NCI-H2227 treated with DMSO at 0.1 percent for 48 hours (cell line): Measurements from ENCODE around the gene BMPR2.
"Not testable (repeated sequence)": the region's sequence is repeated elsewhere in the genome, so short reads cannot be mapped to it uniquely, and the experiment has no call there.

ENCODE experiments used
- DNase-seq: peaks from one replicate; lab custom pipeline; 2025; lab: John Stamatoyannopoulos, UW

The BMPR2 gene

GRCh38 chr2:202382684-202383083 lies 6.6 kb downstream of the BMPR2 start:
- no peak for DNase-seq

- DNase-seq: not testable (repeated sequence)
These were observed 10.4 kb downstream of the BMPR2 start for GRCh38 chr2:202386495-202386894.

GRCh38 chr2:202387608-202388342 lies 11.6 kb downstream of the BMPR2 start:
- no peak for DNase-seq

- DNase-seq: no peak
These were observed 24.8 kb downstream of the BMPR2 start for GRCh38 chr2:202400941-202401340.

GRCh38 chr2:202405798-202406197 lies 29.7 kb downstream of the BMPR2 start:
- no peak for DNase-seq

GRCh38 chr2:202406445-202406978 lies 30.4 kb downstream of the BMPR2 start:
- DNase-seq: no peak

- DNase-seq: no peak
These were observed 32.5 kb downstream of the BMPR2 start for GRCh38 chr2:202408546-202409140.

GRCh38 chr2:202410092-202410491 lies 34.0 kb downstream of the BMPR2 start:
- DNase-seq: no peak

GRCh38 chr2:202411097-202411496 lies 35.0 kb downstream of the BMPR2 start:
- DNase-seq: no peak

- no peak for DNase-seq
These were observed 41.9 kb downstream of the BMPR2 start for GRCh38 chr2:202418027-202418426.

- DNase-seq: no peak
These were observed 42.4 kb downstream of the BMPR2 start for GRCh38 chr2:202418511-202418910.

- DNase-seq: no peak
These were observed 47.0 kb downstream of the BMPR2 start for GRCh38 chr2:202423139-202423538.

GRCh38 chr2:202425036-202425435 lies 48.9 kb downstream of the BMPR2 start:
- no peak for DNase-seq

GRCh38 chr2:202426751-202427150 lies 50.6 kb downstream of the BMPR2 start:
- no peak for DNase-seq

- no peak for DNase-seq
These were observed 53.2 kb downstream of the BMPR2 start for GRCh38 chr2:202429164-202429980.

- DNase-seq: no peak
These were observed 56.6 kb downstream of the BMPR2 start for GRCh38 chr2:202432776-202433175.

GRCh38 chr2:202434472-202434871 lies 58.3 kb downstream of the BMPR2 start:
- no peak for DNase-seq

GRCh38 chr2:202436626-202437025 lies 60.5 kb downstream of the BMPR2 start:
- no peak for DNase-seq

- not testable (repeated sequence) for DNase-seq
These were observed 64.0 kb downstream of the BMPR2 start for GRCh38 chr2:202440117-202440516.

GRCh38 chr2:202442882-202443281 lies 66.8 kb downstream of the BMPR2 start:
- no peak for DNase-seq

- no peak for DNase-seq
These were observed 67.9 kb downstream of the BMPR2 start for GRCh38 chr2:202444000-202444399.

- DNase-seq: no peak
These were observed 73.2 kb downstream of the BMPR2 start for GRCh38 chr2:202449344-202449743.

GRCh38 chr2:202450785-202451184 lies 74.7 kb downstream of the BMPR2 start:
- no peak for DNase-seq
